ENCODE data around the gene C14orf132. TPM values are rescaled to one million over a fixed set of nuclear protein-coding genes. Genes with fewer than 3 reads are reported as not detected.

The C14orf132 gene
- total and polyA plus RNA-seq, 10 of the 15 experiments (the other 5 are each of a cell fraction or from before 2014, with no cell fraction given) = under 0.01 to 1.2 (median 0.03) TPM; not detected in 2

- no peak for TF ChIP-seq SIX5 (IDR thresholded peaks at IDR 0.05; ENCODE audit: low read depth, low read length, severe bottlenecking)
- TF ChIP-seq NR2F1 (conservative IDR thresholded peaks at IDR 0.05) = no peak
- no peak for TF ChIP-seq BCL11A (IDR thresholded peaks at IDR 0.05; ENCODE audit: low read depth, low read length)
- TF ChIP-seq PKNOX1 (IDR thresholded peaks at IDR 0.05) = no peak
- TF ChIP-seq, protein P1, sequence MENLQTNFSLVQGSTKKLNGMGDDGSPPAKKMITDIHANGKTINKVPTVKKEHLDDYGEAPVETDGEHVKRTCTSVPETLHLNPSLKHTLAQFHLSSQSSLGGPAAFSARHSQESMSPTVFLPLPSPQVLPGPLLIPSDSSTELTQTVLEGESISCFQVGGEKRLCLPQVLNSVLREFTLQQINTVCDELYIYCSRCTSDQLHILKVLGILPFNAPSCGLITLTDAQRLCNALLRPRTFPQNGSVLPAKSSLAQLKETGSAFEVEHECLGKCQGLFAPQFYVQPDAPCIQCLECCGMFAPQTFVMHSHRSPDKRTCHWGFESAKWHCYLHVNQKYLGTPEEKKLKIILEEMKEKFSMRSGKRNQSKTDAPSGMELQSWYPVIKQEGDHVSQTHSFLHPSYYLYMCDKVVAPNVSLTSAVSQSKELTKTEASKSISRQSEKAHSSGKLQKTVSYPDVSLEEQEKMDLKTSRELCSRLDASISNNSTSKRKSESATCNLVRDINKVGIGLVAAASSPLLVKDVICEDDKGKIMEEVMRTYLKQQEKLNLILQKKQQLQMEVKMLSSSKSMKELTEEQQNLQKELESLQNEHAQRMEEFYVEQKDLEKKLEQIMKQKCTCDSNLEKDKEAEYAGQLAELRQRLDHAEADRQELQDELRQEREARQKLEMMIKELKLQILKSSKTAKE (IDR thresholded peaks at IDR 0.05; ENCODE audit: low read depth, poor library complexity, severe bottlenecking) = no peak
- TF ChIP-seq WRNIP1 (IDR thresholded peaks at IDR 0.05; ENCODE audit: borderline replicate concordance, low read depth, low read length) = no peak
- TF ChIP-seq RB1 (IDR thresholded peaks at IDR 0.05; ENCODE audit: borderline replicate concordance) = no peak
- no peak for TF ChIP-seq MYC (IDR thresholded peaks at IDR 0.05; ENCODE audit: insufficient read depth, insufficient read length, insufficient replicate concordance, low read length, severe bottlenecking)
- TF ChIP-seq MTA2 (IDR thresholded peaks at IDR 0.05; ENCODE audit: low read depth) = no peak
- TF ChIP-seq BMI1 (IDR thresholded peaks at IDR 0.05; ENCODE audit: borderline replicate concordance) = no peak
- no peak for TF ChIP-seq SMARCA5 (IDR thresholded peaks at IDR 0.05)
- no peak for TF ChIP-seq CBX3 (IDR thresholded peaks at IDR 0.05; ENCODE audit: borderline replicate concordance, low read depth)
These were observed 52.1 kb downstream of the C14orf132 start (continued) for GRCh38 chr14:96091149-96091693.
